Measurements from ENCODE around the gene AVEN. TPM values are rescaled to one million over a fixed set of nuclear protein-coding genes. Genes with fewer than 3 reads are reported as not detected.

The AVEN gene
- total and polyA plus RNA-seq, 2 experiments from 2014 or later: 18.2 to 27.0 TPM

DNA sequence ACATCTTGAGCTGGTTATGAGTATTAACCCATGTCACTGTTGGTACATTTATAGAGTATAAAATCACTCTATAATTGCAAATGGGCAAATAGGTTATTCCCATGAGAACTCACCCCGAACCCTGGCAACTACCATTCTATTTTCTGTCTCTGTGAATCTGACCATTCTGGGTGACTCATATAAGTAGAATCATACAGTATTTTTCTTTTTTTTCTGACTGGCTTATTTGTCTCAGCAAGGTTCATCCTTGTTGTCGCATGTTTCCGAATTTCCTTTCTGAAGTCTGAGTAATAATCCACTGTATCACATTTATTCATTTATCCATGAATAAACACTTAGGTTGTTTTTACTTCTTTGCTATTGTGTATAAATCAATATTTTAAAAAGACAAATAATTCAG lies 130.6 kb downstream of the AVEN start:
- in situ Hi-C loops (cut with MboI): no loop called here
- H4K20me1 ChIP-seq (ENCODE audit: insufficient read depth): no peaks in the 10 kb centered on the region
- no peak for TF ChIP-seq EZH2 (IDR thresholded peaks at IDR 0.05; ENCODE audit: insufficient read depth, poor library complexity, severe bottlenecking)
- no peak for TF ChIP-seq EZH2phosphoT487 (IDR thresholded peaks at IDR 0.05; ENCODE audit: insufficient read depth, low read depth)
- peaks cover 40% of the 10 kb centered on the region for H3K4me1 ChIP-seq (ENCODE audit: insufficient read depth)
- DNase-seq: peak; percentile 81
- 10 to 18% methylated on average over 3 of the region's 3 CpGs for WGBS, 2 experiments (ENCODE audit: low coverage in 1 of 2, low lambda C conversion rate in 2 of 2, missing lambda C conversion rate in 2 of 2)
- peak overlapping the region; percentile 21 for H3K27ac ChIP-seq
- H3K4me2 ChIP-seq (ENCODE audit: unreplicated experiment): peak overlapping the region; percentile 46
- no peak overlapping the region for H2AFZ ChIP-seq
- no peaks in the 10 kb centered on the region for H3K9me3 ChIP-seq (ENCODE audit: low read depth)
- peaks cover 21% of the 10 kb centered on the region; the same call in 1 of the 2 replicates for H3K79me2 ChIP-seq (ENCODE audit: insufficient read depth)
- H3K4me3 ChIP-seq: peak overlapping the region; percentile 3; the same call in 1 of the 2 replicates
- no peaks in the 10 kb centered on the region for H3K27me3 ChIP-seq (replicated peaks; ENCODE audit: insufficient read depth)
- 0 out of 2 replicates have a peak overlapping the region, but pooled peaks have one; percentile 7 for H3K9ac ChIP-seq
- H3K36me3 ChIP-seq (ENCODE audit: low read depth): no peaks in the 10 kb centered on the region
- H3F3A ChIP-seq (ENCODE audit: insufficient read depth): peaks cover 42% of the 10 kb centered on the region
- H3K9me2 ChIP-seq (ENCODE audit: insufficient read depth): no peaks in the 10 kb centered on the region

DNA sequence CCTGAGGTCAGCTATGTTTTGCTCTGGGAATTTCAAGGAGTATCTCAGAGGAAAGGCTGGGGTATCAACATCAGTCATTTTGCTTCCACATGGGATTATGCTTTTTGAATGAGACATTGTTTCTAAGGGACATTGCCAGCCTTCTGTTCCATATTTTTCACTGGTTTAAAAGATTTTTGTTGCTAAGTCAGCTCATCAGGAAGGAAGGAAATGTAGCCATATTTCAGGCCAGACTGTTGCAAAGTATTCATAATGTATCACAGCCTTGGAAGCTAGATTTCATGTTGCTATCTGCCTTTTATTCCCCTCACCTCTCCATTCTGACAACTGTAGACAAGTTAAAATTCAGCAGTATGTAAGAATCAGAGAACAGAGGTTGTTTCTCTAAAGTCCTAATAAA lies 131.7 kb downstream of the AVEN start:
- H3K4me1 ChIP-seq (ENCODE audit: insufficient read depth): peaks cover 37% of the 10 kb centered on the region
- H3K27ac ChIP-seq: peak overlapping the region; percentile 42
- no peak overlapping the region for H2AFZ ChIP-seq
- TF ChIP-seq EZH2 (IDR thresholded peaks at IDR 0.05; ENCODE audit: insufficient read depth, poor library complexity, severe bottlenecking) (no peak), EZH2phosphoT487 (IDR thresholded peaks at IDR 0.05; ENCODE audit: insufficient read depth, low read depth) (no peak)
- no peaks in the 10 kb centered on the region for H4K20me1 ChIP-seq (ENCODE audit: insufficient read depth)
- DNase-seq: peak; percentile 39
- no peaks in the 10 kb centered on the region for H3K9me3 ChIP-seq (ENCODE audit: low read depth)
- H3K4me3 ChIP-seq: no peak overlapping the region
- H3K36me3 ChIP-seq (ENCODE audit: low read depth): no peaks in the 10 kb centered on the region
- H3K27me3 ChIP-seq (replicated peaks; ENCODE audit: insufficient read depth): no peaks in the 10 kb centered on the region
- no peaks in the 10 kb centered on the region for H3K9me2 ChIP-seq (ENCODE audit: insufficient read depth)
- no peak overlapping the region for H3K9ac ChIP-seq
- peak overlapping the region; percentile 43 for H3K4me2 ChIP-seq (ENCODE audit: unreplicated experiment)
- peaks cover 21% of the 10 kb centered on the region; the same call in 1 of the 2 replicates for H3K79me2 ChIP-seq (ENCODE audit: insufficient read depth)
- in situ Hi-C loops (cut with MboI): no loop called here
- H3F3A ChIP-seq (ENCODE audit: insufficient read depth): peaks cover 42% of the 10 kb centered on the region

DNA sequence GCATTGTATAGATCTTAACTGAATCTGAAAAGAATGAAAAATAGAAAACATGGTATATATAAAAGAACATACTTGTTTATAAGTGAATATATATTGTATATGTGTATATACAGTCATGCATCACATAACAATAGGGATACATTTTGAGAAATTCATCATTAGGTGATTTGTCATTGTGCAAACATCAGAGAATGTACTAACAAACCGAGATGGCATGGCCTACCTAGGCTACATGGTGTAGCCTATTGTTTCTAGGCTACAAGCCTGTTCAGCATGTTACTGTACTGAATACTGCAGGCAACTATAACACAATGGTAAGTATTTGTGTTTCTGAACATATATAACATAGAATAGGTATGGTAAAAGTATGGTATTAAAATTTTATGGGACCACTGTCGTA lies 135.3 kb downstream of the AVEN start:
- no peaks in the 10 kb centered on the region for H3K27me3 ChIP-seq (replicated peaks; ENCODE audit: insufficient read depth)
- peaks cover 17% of the 10 kb centered on the region for H3F3A ChIP-seq (ENCODE audit: insufficient read depth)
- in situ Hi-C loops (cut with MboI): no loop called here
- H3K9me3 ChIP-seq (ENCODE audit: low read depth): no peaks in the 10 kb centered on the region
- H3K4me2 ChIP-seq (ENCODE audit: unreplicated experiment): no peak overlapping the region
- H3K79me2 ChIP-seq (ENCODE audit: insufficient read depth): peaks cover 17% of the 10 kb centered on the region; the same call in 1 of the 2 replicates
- WGBS, 2 experiments (ENCODE audit: low coverage in 1 of 2, low lambda C conversion rate in 2 of 2, missing lambda C conversion rate in 2 of 2): 68 to 76% methylated on average over 2 of the region's 2 CpGs
- H3K36me3 ChIP-seq (ENCODE audit: low read depth): no peaks in the 10 kb centered on the region
- TF ChIP-seq EZH2 (IDR thresholded peaks at IDR 0.05; ENCODE audit: insufficient read depth, poor library complexity, severe bottlenecking): no peak
- TF ChIP-seq EZH2phosphoT487 (IDR thresholded peaks at IDR 0.05; ENCODE audit: insufficient read depth, low read depth): no peak
- no peaks in the 10 kb centered on the region for H3K9me2 ChIP-seq (ENCODE audit: insufficient read depth)
- H3K4me1 ChIP-seq (ENCODE audit: insufficient read depth): peaks cover 16% of the 10 kb centered on the region
- no peak overlapping the region for H3K4me3 ChIP-seq
- DNase-seq: no peak
- H4K20me1 ChIP-seq (ENCODE audit: insufficient read depth): no peaks in the 10 kb centered on the region
- H3K9ac ChIP-seq: no peak overlapping the region
- H3K27ac ChIP-seq: no peak overlapping the region
- no peak overlapping the region for H2AFZ ChIP-seq

DNA sequence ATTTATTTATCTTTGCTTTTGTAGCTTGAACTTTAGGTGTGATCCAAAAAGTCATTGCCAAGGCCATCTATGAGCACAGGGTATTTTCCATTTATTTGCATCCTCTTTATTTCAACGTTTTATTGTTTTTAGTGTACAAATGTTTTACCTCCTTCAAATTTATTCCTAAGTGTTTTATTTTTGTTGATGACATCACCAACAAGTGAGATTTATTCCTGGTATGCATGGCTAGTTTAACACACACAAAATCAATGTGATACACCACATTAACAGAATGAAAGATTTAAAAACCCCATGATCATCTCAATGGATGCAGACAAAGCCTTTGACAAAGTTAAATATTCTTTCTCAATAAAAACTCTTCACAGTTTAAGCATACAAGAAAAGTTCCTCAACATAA lies 137.0 kb downstream of the AVEN start:
- Histone ChIP-seq H3K9ac (no peak overlapping the region), H3K36me3 (ENCODE audit: low read depth) (no peaks in the 10 kb centered on the region), H3K79me2 (ENCODE audit: insufficient read depth) (peaks cover 17% of the 10 kb centered on the region; the same call in 1 of the 2 replicates), H3F3A (ENCODE audit: insufficient read depth) (peaks cover 11% of the 10 kb centered on the region), H3K27me3 (replicated peaks; ENCODE audit: insufficient read depth) (no peaks in the 10 kb centered on the region), H3K9me3 (ENCODE audit: low read depth) (no peaks in the 10 kb centered on the region), H3K4me2 (ENCODE audit: unreplicated experiment) (no peak overlapping the region), H3K4me1 (ENCODE audit: insufficient read depth) (peaks cover 9% of the 10 kb centered on the region), H3K4me3 (no peak overlapping the region), H3K9me2 (ENCODE audit: insufficient read depth) (no peaks in the 10 kb centered on the region), H4K20me1 (ENCODE audit: insufficient read depth) (no peaks in the 10 kb centered on the region), H2AFZ (no peak overlapping the region), H3K27ac (no peak overlapping the region)
- in situ Hi-C loops (cut with MboI): no loop called here
- WGBS, 2 experiments (ENCODE audit: low coverage in 1 of 2, low lambda C conversion rate in 2 of 2, missing lambda C conversion rate in 2 of 2): 0% methylated on average over 1 of the region's 1 CpG
- no peak for DNase-seq
- TF ChIP-seq EZH2phosphoT487 (IDR thresholded peaks at IDR 0.05; ENCODE audit: insufficient read depth, low read depth) (no peak), EZH2 (IDR thresholded peaks at IDR 0.05; ENCODE audit: insufficient read depth, poor library complexity, severe bottlenecking) (no peak)

DNA sequence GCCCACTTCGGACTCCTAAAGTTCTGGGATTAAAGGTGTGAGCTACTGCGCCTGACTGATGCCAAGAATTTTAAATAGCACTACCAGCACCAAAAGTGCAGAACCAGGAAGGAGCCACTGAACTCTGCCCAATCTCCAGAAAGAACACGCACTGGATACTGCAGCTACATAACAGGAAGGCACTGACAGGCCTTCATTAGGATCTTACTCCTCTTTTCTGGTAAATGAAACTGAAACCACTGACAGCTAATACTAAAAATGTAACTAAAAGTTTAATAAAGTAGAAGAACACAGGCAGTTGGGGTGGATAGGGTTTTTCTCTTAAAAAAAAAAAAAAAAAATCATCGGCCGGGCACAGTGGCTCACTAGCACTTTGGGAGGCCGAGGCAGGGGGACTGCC lies 144.8 kb downstream of the AVEN start:
- H2AFZ ChIP-seq: no peak overlapping the region
- WGBS, 2 experiments (ENCODE audit: low coverage in 1 of 2, low lambda C conversion rate in 2 of 2, missing lambda C conversion rate in 2 of 2): 96 to 100% methylated on average over 6 of the region's 6 CpGs

More for the DNA sequence above, 144.8 kb downstream of the AVEN start:
- Histone ChIP-seq H3K36me3 (ENCODE audit: low read depth) (no peaks in the 10 kb centered on the region), H3K9me3 (ENCODE audit: low read depth) (no peaks in the 10 kb centered on the region), H3K9me2 (ENCODE audit: insufficient read depth) (no peaks in the 10 kb centered on the region), H4K20me1 (ENCODE audit: insufficient read depth) (no peaks in the 10 kb centered on the region), H3K79me2 (ENCODE audit: insufficient read depth) (no peaks in the 10 kb centered on the region), H3K4me1 (ENCODE audit: insufficient read depth) (peaks cover 8% of the 10 kb centered on the region), H3K4me3 (no peak overlapping the region), H3K27me3 (replicated peaks; ENCODE audit: insufficient read depth) (no peaks in the 10 kb centered on the region), H3K27ac (no peak overlapping the region), H3F3A (ENCODE audit: insufficient read depth) (peaks cover 8% of the 10 kb centered on the region), H3K4me2 (ENCODE audit: unreplicated experiment) (no peak overlapping the region), H3K9ac (no peak overlapping the region)
- DNase-seq: no peak
- in situ Hi-C loops (cut with MboI): no loop called here
- no peak for TF ChIP-seq EZH2 (IDR thresholded peaks at IDR 0.05; ENCODE audit: insufficient read depth, poor library complexity, severe bottlenecking)
- TF ChIP-seq EZH2phosphoT487 (IDR thresholded peaks at IDR 0.05; ENCODE audit: insufficient read depth, low read depth): no peak

All from GM23248 (cell line).